ENCODE data around the gene CEP104.

The CEP104 gene

DNA sequence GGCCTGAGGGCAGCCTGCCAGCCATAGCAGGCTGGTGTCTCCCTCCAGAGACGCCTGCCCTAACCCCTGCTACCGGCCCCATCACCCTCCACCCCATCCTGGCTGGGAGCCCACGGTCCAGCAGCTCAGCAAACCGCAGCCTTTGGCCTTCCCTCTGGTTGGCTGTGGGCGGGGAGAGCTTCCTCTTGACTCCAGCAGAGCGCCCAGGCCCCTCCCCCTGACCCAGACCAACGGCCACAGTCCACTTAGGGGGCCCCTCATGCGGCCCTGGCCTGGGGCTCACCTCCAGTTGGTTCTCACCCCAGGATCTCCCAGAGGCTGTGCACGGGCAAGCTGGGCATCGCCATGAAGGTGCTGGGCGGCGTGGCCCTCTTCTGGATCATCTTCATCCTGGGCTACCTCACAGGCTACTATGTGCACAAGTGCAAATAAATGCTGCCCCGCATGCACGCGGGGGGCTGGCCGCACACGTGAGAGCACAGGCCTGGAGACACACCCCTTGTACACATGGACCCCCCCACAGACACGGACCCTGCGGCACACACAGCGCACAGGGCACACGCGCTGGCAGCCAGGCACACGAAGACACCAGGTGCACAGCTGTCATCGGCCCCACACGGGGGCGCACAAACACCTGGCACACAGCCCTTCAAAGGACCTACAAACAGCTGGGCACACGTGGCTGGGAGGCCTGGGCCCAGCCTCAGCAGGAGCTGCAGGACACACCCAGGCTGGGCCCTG, 81.4 kb downstream of the CEP104 start:
- peak; percentile 53 for DNase-seq

DNA sequence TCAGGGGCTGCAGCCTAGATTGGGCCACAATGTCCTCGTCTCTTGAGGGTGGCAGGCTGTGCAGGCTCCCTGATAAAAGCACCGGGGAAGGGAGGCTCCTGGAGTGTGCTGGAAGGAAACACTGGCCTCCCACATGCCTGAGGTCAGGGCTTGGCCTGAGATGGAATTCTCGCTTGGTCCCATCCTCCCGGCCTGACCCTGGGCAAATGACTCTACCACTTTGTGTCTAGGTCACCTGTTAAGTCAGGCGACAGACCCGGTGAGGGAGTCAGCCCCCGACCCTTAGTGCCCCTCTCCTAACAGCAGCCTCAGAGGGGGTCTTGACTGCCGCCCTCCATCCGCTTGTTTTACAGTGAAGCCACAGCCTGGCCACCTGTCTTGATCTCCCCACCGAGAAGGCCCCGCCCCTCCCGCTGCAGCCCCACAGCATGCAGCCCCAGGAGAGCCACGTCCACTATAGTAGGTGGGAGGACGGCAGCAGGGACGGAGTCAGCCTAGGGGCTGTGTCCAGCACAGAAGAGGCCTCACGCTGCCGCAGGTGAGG, 82.0 kb downstream of the CEP104 start:
- DNase-seq, result no peak

DNA sequence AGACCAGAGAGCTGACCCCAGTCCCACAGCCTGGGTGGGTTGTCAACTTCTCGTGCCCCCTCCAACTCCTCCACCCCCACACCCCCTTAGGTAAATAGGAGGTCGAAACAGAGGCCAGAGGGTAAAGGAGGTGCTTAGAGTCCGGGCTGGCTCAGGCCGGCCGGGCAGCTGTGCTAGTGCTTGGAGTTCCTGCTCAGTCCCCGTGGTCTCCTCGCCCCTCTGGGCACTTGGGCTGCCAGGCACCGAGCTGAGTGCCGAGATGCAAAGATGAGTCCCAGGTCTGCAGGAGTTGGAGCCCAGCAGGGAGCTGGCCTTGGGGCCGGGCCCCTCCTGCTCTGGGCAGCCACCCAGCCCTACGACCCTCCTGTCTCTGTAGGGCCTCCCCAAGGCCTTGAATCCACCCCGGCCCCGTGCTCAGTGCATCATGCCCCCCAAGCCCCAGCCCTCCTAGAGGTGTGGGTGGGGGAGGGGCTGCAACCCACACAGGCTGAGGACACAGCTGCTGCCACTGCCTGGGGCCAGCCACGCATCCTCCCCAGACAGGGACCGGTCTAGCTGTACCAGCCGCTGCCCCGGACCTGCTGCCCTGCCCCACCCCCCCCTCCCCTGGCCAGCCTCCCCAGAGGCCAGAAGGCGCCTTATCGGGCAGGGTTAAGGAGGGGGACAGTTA, 82.6 kb downstream of the CEP104 start:
- DNase-seq, result no peak

DNA sequence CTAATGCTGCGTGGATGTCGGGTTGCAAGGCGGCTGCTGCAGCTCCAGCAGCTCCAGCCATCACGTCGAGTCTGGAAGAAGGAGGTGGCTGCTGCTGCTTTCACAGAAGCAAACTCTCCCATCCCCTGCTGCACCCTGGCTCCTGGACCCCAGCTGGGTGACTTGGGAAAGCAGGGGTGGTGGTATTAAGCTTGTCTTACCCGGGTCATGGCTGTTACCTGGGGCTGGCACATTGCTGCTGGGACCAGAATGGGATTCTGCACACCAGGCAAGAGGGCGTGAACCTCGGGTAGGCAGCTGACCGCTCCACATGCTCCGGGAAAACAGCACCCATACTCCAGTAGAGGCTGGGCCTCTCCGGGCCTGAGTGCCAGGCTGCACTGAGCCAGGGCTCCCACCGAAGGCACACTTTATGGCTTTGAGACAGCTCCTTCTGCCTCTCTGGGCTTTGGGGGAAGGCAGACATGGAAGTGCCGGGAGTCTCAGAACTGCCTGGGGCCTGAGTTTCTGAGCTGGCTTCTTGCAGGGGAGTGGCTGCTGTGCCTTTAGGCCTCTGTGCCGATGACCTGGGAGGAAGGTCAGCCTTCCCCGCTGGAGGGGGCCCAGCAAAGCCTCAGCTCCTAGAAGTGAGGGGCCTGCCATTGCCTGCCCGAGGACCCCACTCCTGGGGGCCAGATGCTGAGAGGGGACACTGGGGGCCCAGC, 83.3 kb downstream of the CEP104 start:
- DNase-seq, result no peak

DNA sequence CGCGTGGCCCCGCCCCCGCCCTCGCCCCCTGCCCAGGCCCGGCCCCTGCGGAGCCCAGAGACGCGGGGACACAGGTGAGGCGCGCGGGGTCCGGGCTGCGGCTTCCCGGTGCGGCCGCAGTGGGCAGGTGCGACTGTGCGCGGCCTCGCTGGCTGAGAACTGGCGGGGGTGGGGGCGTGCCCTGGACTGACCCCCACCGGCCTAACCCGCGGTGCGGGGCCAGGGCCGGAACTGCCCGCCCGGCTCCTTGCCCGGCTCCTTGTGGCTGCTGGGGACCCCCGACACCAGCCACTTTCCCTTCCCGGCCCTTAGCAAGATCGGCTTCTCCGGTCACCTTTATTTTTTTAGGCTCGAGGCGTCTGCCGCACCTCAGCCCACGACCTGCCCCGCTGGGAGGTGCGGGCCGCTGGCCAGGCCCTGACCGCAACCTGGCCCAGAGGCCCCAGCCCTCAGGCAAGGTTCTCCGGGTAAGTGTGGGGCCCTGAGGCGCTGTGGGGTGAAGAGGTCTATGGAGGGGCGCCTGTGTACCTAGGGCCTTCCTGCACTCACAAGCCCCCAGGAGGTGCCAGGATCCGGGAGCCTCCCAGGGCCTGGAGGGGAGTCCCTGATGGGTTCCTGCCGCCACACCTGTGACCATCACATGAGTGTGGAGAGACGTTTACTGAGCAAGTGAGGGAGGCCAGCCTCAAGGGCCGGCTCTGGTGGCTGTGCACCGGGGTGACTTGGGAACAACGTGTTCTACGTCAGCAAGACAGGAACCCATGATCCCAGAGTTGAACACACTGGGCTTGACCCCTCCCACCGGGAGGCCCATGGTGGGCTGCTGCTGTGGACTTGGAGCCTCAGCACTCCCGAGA, 84.1 kb downstream of the CEP104 start, which contains the start of gene SMIM1:
Gene SMIM1 (plus strand): TSS at position 35 of the 857 bp plus-strand sequence. CDS start 2,625 bp downstream, outside the sequence.
- no peak for DNase-seq

DNA sequence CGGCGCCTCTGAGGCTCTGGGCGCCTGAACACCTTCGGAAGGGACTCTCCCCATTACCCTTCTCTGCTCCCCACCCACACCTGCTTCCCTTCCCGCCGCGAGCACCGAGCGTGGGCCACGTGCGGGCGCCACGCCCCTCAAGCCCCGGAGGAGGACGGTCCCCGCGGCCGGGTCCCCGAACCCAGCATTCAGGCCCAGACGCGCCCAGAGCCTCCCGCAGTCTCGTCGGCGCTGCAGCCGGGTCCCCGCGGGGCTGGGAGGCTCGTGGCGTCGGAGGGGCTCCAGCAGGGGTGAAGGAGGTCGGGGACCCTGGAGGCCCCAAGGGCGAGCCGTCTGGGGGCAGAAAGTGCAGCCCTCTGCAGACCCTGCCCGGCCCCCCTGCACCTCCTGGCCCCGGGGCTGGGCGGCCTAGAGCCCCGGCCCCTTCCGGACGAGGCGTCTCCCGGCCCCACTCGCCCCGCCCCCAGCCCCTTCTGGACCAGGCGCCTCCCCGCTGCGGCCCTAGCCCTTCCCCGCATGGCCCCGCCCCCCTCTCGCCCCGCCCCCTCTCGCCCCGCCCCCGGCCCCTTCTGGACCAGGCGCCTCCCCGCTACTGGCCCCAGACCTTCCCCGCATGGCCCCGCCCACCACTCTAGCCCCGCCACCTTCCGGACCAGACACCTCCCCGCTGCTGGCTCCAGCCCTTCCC, 84.8 kb downstream of the CEP104 start:
- DNase-seq, result peak; percentile 85

DNA sequence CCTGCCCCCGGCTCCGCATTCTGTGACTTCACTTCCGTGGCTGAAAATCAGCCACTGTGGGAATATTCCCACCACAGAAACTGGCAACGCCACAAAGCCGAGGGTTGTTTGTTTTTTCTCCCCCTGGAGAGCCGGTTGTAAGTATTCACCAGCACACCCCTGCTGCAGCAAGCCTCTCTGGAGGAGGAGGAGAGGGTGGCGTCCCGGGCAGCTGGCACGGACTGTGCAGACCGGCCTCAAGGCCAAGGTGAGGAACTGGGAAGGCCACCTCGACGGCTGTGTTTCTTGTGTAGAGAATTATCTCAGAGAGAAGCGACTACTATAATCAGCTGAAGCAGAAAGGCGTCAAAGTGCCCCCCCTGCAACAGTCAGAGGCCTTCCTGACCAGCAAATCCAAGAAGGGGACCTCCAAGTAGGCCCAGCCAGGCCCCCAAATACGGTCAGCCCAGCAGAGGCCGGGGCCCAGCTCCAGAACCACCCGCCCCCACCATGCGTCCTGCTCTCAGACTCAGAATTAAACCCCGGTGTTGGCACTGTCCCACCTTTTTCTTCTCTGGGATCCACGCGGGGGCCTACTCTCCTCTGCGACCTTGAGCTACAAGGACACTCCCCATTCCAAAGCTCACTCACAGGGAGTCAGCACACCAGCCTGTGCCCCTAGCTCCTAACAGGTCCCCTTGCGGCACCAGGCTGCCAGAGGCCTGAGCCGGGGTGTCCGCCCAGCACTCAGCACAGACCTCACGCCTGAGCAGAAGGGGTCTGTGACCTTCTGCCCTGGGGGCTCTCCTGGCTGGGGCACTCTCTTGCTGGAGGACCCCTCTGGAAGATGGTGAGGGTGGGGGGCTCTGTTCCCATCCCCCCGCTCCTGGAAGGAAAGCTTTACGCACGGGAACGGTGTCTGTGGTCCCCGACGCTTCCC, 85.6 kb downstream of the CEP104 start:
- no peak for DNase-seq

DNA sequence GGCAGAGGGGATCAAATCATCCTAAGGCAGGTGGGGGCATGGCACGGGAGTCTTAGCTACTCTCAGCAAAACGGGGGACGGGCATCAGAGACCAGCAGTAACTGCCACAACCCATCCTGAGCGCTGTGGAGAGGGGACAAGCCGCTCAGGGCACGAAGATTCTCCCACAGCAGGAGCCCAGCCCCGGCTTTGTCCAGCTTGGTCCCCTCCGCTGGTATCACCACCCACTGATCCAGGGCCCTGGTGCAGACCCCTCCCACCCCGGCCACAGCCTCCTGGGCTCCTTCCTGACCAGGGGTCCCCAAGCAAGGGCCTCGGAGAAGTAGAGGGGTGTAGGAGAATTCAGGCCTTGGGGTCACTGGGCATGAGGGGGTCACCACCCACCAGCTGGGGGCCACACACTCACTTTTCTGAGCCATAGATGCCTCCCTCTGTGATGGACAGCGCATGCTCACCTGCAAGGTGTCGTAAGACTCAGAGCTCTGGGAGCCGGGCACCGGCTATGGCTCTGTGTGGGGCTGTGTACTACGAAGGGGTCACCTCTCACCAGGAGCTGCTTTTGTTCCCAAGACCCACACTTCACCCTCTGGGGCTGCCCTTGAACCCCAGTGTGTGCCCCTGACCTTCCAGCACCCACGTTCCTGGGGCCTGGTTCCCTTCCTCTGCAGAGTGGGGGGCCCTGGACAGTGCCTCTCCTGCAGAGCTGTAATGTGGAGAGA, 86.8 kb downstream of the CEP104 start:
- DNase-seq, result no peak

DNA sequence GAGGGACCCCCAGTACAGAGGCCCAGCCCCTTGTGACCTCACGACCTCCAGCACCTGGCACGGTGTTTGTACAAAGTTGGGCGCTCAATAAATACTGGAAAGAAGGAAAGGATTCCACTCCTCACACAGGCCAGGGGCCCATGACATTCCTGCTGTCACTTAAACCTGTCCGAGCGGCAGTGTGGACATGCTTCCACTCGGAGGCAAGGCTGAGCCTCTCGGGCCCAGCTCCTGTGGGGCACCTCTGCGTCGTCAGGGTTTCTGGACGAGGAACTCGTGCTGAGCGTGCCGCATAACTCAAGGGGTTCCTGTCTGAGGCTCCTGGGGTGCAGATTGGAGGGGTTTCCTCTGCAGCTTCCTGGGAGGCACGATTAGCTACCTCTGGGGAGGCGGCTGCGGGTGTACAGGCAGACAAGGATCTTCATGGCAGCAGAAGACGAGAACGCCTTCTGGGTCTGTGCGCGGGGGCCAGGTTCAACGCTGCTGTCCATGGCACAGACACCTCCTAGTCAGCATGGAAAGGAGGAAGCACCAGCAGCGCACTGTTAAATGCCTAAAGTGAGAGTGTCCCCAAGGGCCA, 88.1 kb downstream of the CEP104 start:
- DNase-seq, result no peak

DNA sequence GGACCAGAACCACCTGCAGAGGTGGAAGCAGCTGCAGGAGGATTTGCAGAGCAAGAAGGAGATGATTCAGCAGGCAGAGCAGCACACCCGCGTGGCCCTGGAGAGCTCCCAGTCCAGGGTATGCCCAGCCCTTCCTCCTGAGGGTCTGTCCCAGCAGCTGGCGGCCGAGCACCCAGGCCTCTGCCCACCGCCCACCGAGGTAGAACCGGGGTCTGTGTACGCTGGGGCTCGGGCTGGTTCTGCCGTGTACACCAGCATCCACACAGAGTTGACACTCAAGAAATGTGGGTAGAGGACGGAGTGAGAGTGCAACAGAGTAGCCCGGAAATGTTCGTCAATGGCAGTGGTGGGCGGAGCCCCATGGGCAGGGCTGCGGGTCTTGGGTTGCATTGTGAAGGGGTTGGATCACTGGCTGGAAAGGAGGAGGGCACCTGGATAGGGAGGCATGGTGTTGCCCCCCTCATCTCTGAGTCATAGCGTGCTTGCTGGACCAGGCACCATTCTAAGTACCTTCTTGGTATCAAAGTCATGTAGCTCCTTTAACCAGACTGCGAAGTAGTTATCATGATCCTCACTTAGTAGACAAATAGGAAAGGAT, 89.6 kb downstream of the CEP104 start:
- DNase-seq, result no peak

DNA sequence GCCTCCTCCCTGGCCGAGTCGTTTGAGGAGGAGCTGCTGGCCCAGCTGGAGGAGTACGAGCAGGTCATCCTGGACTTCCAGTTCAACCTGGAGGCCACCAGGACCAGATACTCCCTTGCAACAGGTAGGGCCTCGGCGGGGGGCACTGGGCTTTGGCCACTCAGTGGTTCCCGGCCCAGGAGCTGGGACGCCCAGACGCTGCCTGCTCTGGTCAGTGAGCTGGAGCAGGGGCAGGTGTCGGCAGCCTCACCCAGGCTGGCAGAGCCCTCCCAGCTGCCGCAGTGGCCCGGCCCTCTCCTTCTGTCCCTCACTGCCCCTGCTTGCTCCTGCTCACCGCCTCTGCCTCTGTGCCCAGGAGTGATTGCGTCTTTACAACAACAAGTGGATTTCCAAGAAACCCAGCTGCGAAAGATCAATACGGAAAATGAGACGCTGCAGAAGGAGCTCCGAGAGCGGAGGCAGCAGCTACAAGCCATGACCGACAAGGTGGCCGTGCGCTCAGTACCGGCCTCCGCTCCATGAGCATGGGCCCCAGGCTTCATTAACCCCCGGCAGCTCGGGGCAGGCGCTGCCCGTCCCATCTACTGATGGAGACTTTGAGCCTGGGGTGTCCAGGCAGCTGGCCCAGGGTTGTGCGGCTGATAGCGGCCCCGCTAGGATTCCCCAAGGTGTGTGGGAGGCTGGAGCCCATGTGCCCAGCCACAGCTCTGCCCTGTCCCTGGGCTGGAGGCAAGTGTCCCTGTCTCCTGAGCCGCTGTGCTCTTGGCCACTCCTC, 93.5 kb downstream of the CEP104 start:
- no peak for DNase-seq

DNA sequence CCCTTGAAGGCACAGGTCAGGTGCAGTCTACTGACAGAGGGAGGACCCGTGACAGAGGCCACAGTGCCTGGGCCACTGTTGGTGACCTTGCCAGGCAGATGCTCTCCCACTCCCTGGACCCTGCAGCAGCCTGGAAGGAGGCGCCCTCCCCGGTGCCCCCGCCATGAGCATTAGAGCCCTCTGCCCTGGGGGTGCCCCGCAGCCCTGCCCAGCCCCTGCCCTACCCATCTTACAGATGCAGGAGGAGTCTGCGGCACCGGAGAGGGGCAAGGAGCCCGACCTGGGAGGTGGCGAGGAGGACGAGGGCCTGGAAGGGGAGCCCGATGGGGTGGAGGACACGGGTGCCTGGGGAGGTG, 94.2 kb downstream of the CEP104 start:
- DNase-seq, result no peak

DNA sequence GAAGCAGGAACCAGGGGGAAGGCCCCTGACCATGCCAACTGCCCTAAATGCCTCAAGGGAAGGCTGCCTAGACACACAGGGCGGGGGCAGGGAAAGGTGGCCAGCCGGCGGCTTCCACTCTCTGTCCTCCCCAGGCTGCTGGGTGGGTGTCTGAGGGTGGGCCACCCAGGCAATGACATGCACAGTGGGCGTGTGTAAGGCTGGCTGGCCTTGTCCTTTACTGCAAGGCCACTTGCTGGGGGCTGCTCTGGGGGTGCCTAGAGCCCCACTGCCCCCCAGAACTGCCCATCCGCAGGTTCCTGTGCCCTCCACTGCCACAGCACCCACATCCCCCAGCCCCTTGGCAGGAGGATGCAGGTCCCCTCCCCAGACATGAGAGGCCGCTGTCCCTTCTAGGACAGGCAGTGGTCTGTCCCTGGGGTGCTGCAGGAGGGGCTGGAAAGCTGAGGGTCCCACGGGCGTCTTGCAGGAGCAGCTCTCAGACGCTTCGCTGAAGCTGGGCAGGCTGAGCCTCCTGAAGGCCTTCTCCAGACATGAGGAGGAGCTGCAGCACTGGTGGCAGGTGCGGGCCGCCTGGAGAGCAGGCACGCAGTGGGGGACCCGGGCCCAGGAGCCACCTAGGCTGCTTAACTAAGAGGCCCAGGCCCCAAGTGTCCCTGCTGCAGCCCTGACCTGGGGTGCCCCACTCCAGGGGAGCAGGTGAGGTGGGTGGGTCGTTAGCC, 94.7 kb downstream of the CEP104 start:
- DNase-seq, result no peak
